ENCODE data around the gene FBN2. TPM values are rescaled to one million over a fixed set of nuclear protein-coding genes. Genes with fewer than 3 reads are reported as not detected.

FBN2 gene
- total RNA-seq, 1 experiment from 2014 or later = 0.42 TPM

DNA sequence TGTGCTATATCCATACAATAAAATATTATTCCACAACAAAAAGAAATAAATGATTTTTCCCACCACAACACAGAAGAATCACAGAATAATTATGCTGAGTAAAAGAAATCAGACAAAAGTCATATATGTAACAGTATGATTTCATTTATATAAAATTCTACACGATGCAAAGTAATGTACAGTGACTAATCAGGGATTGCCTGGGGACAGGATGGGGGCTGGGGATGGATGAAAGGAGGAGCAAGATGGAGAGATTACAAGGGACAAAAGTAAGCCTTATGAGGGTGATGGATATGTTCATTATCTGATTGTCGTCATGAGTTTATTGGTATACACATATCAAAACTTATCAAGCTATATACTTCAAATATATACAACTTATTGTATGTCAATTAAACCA is 154.0 kb downstream of the FBN2 start (continued):
- no peak for TF ChIP-seq EZH2 (IDR thresholded peaks at IDR 0.05)
- TF ChIP-seq CEBPB (IDR thresholded peaks at IDR 0.05; ENCODE audit: low read depth) = no peak
- no peak for TF ChIP-seq POLR2A (IDR thresholded peaks at IDR 0.05; ENCODE audit: borderline replicate concordance, extremely low read depth, insufficient read depth, insufficient read length)
- TF ChIP-seq SIN3A (IDR thresholded peaks at IDR 0.05; ENCODE audit: low read depth) = no peak
- TF ChIP-seq ZFX (IDR thresholded peaks at IDR 0.05) = no peak

DNA sequence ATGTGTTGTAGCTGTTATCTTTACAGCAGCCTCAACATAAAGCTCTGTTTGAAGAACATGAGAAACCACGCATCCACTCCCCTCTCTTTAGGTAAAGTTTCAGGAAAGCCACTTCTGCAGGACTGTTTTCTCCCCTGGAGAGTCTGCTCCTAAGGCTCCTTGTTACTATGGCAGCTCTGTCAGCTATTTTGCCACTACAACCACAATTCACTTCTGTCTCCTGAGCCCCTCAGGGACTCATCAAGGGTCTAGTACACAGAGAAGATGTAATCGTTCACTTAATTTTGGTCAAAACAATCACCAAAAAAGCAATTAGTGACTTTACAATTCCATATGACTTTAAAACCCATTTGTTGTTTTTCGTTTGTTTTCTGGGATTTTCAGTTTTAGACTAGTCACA is 157.7 kb downstream of the FBN2 start:
- DNase-seq (ENCODE audit: low read depth, low spot score) (no peak), ATAC-seq (no peak)
- H4K20me1 ChIP-seq (ENCODE audit: insufficient read depth) = no peaks in the 10 kb centered on the region
- H3K9me2 ChIP-seq (ENCODE audit: insufficient read depth) = no peaks in the 10 kb centered on the region
- no peak overlapping the region for H3K27ac ChIP-seq (ENCODE audit: low read depth, low read length)
- TF ChIP-seq, protein P1, sequence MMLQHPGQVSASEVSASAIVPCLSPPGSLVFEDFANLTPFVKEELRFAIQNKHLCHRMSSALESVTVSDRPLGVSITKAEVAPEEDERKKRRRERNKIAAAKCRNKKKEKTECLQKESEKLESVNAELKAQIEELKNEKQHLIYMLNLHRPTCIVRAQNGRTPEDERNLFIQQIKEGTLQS (IDR thresholded peaks at IDR 0.05) = no peak
- TF ChIP-seq, protein P2, sequence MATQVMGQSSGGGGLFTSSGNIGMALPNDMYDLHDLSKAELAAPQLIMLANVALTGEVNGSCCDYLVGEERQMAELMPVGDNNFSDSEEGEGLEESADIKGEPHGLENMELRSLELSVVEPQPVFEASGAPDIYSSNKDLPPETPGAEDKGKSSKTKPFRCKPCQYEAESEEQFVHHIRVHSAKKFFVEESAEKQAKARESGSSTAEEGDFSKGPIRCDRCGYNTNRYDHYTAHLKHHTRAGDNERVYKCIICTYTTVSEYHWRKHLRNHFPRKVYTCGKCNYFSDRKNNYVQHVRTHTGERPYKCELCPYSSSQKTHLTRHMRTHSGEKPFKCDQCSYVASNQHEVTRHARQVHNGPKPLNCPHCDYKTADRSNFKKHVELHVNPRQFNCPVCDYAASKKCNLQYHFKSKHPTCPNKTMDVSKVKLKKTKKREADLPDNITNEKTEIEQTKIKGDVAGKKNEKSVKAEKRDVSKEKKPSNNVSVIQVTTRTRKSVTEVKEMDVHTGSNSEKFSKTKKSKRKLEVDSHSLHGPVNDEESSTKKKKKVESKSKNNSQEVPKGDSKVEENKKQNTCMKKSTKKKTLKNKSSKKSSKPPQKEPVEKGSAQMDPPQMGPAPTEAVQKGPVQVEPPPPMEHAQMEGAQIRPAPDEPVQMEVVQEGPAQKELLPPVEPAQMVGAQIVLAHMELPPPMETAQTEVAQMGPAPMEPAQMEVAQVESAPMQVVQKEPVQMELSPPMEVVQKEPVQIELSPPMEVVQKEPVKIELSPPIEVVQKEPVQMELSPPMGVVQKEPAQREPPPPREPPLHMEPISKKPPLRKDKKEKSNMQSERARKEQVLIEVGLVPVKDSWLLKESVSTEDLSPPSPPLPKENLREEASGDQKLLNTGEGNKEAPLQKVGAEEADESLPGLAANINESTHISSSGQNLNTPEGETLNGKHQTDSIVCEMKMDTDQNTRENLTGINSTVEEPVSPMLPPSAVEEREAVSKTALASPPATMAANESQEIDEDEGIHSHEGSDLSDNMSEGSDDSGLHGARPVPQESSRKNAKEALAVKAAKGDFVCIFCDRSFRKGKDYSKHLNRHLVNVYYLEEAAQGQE (IDR thresholded peaks at IDR 0.05; ENCODE audit: low read depth) = no peak
- TF ChIP-seq, protein P3, sequence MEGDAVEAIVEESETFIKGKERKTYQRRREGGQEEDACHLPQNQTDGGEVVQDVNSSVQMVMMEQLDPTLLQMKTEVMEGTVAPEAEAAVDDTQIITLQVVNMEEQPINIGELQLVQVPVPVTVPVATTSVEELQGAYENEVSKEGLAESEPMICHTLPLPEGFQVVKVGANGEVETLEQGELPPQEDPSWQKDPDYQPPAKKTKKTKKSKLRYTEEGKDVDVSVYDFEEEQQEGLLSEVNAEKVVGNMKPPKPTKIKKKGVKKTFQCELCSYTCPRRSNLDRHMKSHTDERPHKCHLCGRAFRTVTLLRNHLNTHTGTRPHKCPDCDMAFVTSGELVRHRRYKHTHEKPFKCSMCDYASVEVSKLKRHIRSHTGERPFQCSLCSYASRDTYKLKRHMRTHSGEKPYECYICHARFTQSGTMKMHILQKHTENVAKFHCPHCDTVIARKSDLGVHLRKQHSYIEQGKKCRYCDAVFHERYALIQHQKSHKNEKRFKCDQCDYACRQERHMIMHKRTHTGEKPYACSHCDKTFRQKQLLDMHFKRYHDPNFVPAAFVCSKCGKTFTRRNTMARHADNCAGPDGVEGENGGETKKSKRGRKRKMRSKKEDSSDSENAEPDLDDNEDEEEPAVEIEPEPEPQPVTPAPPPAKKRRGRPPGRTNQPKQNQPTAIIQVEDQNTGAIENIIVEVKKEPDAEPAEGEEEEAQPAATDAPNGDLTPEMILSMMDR (IDR thresholded peaks at IDR 0.05 in 2 of 3, conservative IDR thresholded peaks at IDR 0.05 in 1 of 3; ENCODE audit: borderline replicate concordance in 1 of 3, insufficient read depth in 1 of 3, low read depth in 2 of 3, low read length in 2 of 3) = no peak
- TF ChIP-seq YY1 (IDR thresholded peaks at IDR 0.05; ENCODE audit: extremely low read depth, insufficient replicate concordance, low read depth, low read length) (no peak), EZH2 (IDR thresholded peaks at IDR 0.05) (no peak), SRF (IDR thresholded peaks at IDR 0.05; ENCODE audit: low read depth) (no peak), CEBPB (IDR thresholded peaks at IDR 0.05; ENCODE audit: low read depth) (no peak), FOSL1 (IDR thresholded peaks at IDR 0.05; ENCODE audit: low read depth) (no peak), POLR2A (IDR thresholded peaks at IDR 0.05; ENCODE audit: borderline replicate concordance, extremely low read depth, insufficient read depth, insufficient read length) (no peak), POLR2AphosphoS5 (IDR thresholded peaks at IDR 0.05; ENCODE audit: low read depth, low read length) (no peak)
- TF ChIP-seq, protein P4, sequence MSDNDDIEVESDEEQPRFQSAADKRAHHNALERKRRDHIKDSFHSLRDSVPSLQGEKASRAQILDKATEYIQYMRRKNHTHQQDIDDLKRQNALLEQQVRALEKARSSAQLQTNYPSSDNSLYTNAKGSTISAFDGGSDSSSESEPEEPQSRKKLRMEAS (IDR thresholded peaks at IDR 0.05) = no peak
- H3K9ac ChIP-seq (ENCODE audit: low read length) = no peak overlapping the region
- H3K9me3 ChIP-seq (ENCODE audit: control insufficient read depth in 1 of 2, insufficient read depth in 1 of 2, low read depth in 1 of 2, low read length in 2 of 2) = no peaks in the 10 kb centered on the region
- H3K4me2 ChIP-seq (ENCODE audit: low read length) = no peak overlapping the region
- no peak overlapping the region for H3K4me3 ChIP-seq (replicated peaks in 1 of 2; ENCODE audit: low read depth in 1 of 2, low read length in 2 of 2)
- H3K27me3 ChIP-seq (ENCODE audit: insufficient read depth, low read length) = no peaks in the 10 kb centered on the region
- ChIA-PET POLR2A (no interaction called here), RAD21 (ENCODE audit: low non-redundant PET in 1 of 2, low total read pairs in 2 of 2, uncharacterized antibody in 2 of 2, unreplicated experiment in 2 of 2) (no interaction called here), CTCF (no interaction called here)
- no peaks in the 10 kb centered on the region for H3K79me2 ChIP-seq (ENCODE audit: insufficient read depth, low read length)
- no TSS peak for BruUV-seq (replicated peaks)
- no peaks in the 10 kb centered on the region for H3K36me3 ChIP-seq (ENCODE audit: control insufficient read depth in 1 of 2, insufficient read depth in 2 of 2, low read length in 2 of 2)
- intact Hi-C loops (cut with micrococcal nuclease) = no loop called here
- no peaks in the 10 kb centered on the region for H3K4me1 ChIP-seq (ENCODE audit: control insufficient read depth in 1 of 2, insufficient read depth in 2 of 2, low read length in 2 of 2)
- H2AFZ ChIP-seq (ENCODE audit: low read depth, low read length, poor library complexity, severe bottlenecking) = no peak overlapping the region
